AG04449 (cell line): ENCODE results near the gene HSD17B11.

Source experiments
- CTCF ChIA-PET: fragments of 350-600 bp; formaldehyde crosslinking; extraction: SDS; loops from one replicate; lab custom pipeline; 2021; ENCODE audit warnings: antibody characterized with exemption; lab: Yijun Ruan, JAX
- POLR2A ChIA-PET: fragments of 400-600, 350-600 bp; formaldehyde crosslinking; extraction: SDS; loops from one replicate; lab custom pipeline; 2020; ENCODE audit warnings: antibody characterized with exemption, inconsistent platforms; lab: Yijun Ruan, JAX
- DNase-seq: peaks from one replicate; pipeline ENCODE4 v3.0.0-alpha.2; 2010; ENCODE audit warnings: low read depth, low spot score
- H3K4me3 ChIP-seq: 2 replicates; pipeline ENCODE4 v1.5.1; 2011; ENCODE audit warnings: low read depth, mild to moderate bottlenecking, control low read depth, low read length
- CTCF ChIP-seq: IDR thresholded peaks from one replicate; pipeline ENCODE4 v1.5.1; 2011; ENCODE audit warnings: mild to moderate bottlenecking, moderate library complexity, low read length, control low read depth, inconsistent platforms; ENCODE audit not compliant: insufficient read depth; ENCODE audit errors: missing control alignments

HSD17B11 gene

GRCh38 chr4:87337361-87337760 is 53.6 kb downstream of the HSD17B11 start:
- POLR2A ChIA-PET: no interaction called here
- no peak overlapping the region for H3K4me3 ChIP-seq
- DNase-seq: no peak
- CTCF ChIA-PET: interaction anchor here (1.0 kb wide), 1 partner anchor 16 kb away, joined by 5 read pairs; no protein-coding TSS in a partner anchor
- no peak for TF ChIP-seq CTCF

GRCh38 chr4:87333267-87333666 is 57.7 kb downstream of the HSD17B11 start:
- CTCF ChIA-PET: no interaction called here
- POLR2A ChIA-PET: no interaction called here
- no peak for DNase-seq
- TF ChIP-seq CTCF: no peak
- H3K4me3 ChIP-seq: no peak overlapping the region

GRCh38 chr4:87330761-87331160 is 60.2 kb downstream of the HSD17B11 start:
- no peak for DNase-seq
- TF ChIP-seq CTCF: no peak
- H3K4me3 ChIP-seq: no peak overlapping the region
- POLR2A ChIA-PET: no interaction called here
- CTCF ChIA-PET: no interaction called here

- ChIA-PET CTCF (interaction anchor here (1.0 kb wide), 1 partner anchor 141 kb away, joined by 3 read pairs; no protein-coding TSS in a partner anchor), POLR2A (no interaction called here)
- no peak overlapping the region for H3K4me3 ChIP-seq
Measured at GRCh38 chr4:87327136-87327535, 63.9 kb downstream of the HSD17B11 start.

GRCh38 chr4:87326460-87326859 is 64.5 kb downstream of the HSD17B11 start:
- ChIA-PET CTCF (no interaction called here), POLR2A (no interaction called here)
- DNase-seq: no peak

More at GRCh38 chr4:87327136-87327535, 63.9 kb downstream of the HSD17B11 start:
- TF ChIP-seq CTCF: no peak
- DNase-seq: no peak

GRCh38 chr4:87322754-87323153 is 68.2 kb downstream of the HSD17B11 start, which contains the start of gene HSD17B13:
TSS of gene HSD17B13 (minus strand) at chr4:87322882. CDS start at chr4:87322841, 41 bp downstream.
- DNase-seq: no peak
- CTCF ChIA-PET: no interaction called here
- POLR2A ChIA-PET: no interaction called here
- no peak for TF ChIP-seq CTCF
- no peak within 1 kb of the TSS for H3K4me3 ChIP-seq

More at GRCh38 chr4:87326460-87326859, 64.5 kb downstream of the HSD17B11 start:
- no peak overlapping the region for H3K4me3 ChIP-seq
- TF ChIP-seq CTCF: no peak
